H1 (cell line): ENCODE measurements around the gene TMEM51. TPM values are rescaled to one million over a fixed set of nuclear protein-coding genes. Genes with fewer than 3 reads are reported as not detected.

Experiments used
- CTCF ChIA-PET: fragments of 300-600 bp; sonication (Branson Sonifier 250); formaldehyde crosslinking; loops from one replicate; lab custom pipeline; 2021; ENCODE audit not compliant: partially characterized antibody; lab: Charles Lee
- POLR2A ChIA-PET: fragments of 300-600 bp; sonication (Branson Sonifier 250); formaldehyde crosslinking; loops from one replicate; lab custom pipeline; 2021; ENCODE audit warnings: inconsistent platforms; ENCODE audit not compliant: partially characterized antibody; lab: Charles Lee
- DNase-seq, 2 experiments: peaks; one replicate each; pipeline versions ENCODE4 v3.0.0 to v3.0.0-alpha.2; 2010 to 2022; ENCODE audit warnings: low spot score in 2 of 2, low read depth in 1 of 2, mixed read lengths in 1 of 2
- FAIRE-seq: peaks from 2 replicates; lab custom pipeline; 2011; peaks lifted over from hg19 to GRCh38; lab: Jason Lieb, UNC
- H2AFZ ChIP-seq: 2 replicates; pipeline ENCODE4 v1.8.1; 2012; ENCODE audit warnings: low read length, inconsistent platforms
- H2AK5ac ChIP-seq: 2 replicates; pipeline ENCODE4 v1.6.1; 2013; ENCODE audit warnings: low read depth, low read length
- H2BK120ac ChIP-seq: replicated peaks from 2 replicates; pipeline ENCODE3; 2013; ENCODE audit warnings: low read depth, low read length, inconsistent platforms
- H2BK12ac ChIP-seq: 2 replicates; pipeline ENCODE4 v1.6.1; 2013; ENCODE audit warnings: low read depth, low read length
- H2BK15ac ChIP-seq: 2 replicates; pipeline ENCODE4 v1.6.1; 2013; ENCODE audit warnings: low read length
- H2BK20ac ChIP-seq: 2 replicates; pipeline ENCODE4 v1.6.1; 2013; ENCODE audit warnings: low read length
- H2BK5ac ChIP-seq: 2 replicates; pipeline ENCODE4 v1.6.1; 2013; ENCODE audit warnings: low read depth, low read length
- H3K14ac ChIP-seq: 2 replicates; pipeline ENCODE4 v1.6.1; 2013; ENCODE audit warnings: inconsistent platforms; ENCODE audit not compliant: insufficient read length
- H3K18ac ChIP-seq: 2 replicates; pipeline ENCODE4 v1.6.1; 2013; ENCODE audit warnings: low read length; ENCODE audit errors: extremely low read depth
- H3K23ac ChIP-seq: 2 replicates; pipeline ENCODE4 v1.6.1; 2013; ENCODE audit warnings: inconsistent platforms; ENCODE audit not compliant: insufficient read length
- H3K23me2 ChIP-seq: 2 replicates; pipeline ENCODE4 v1.6.1; 2013; ENCODE audit warnings: low read depth, low read length
- H3K27ac ChIP-seq: 2 replicates; pipeline ENCODE4 v1.6.1; 2011; ENCODE audit warnings: low read depth, low read length, inconsistent platforms
- H3K27me3 ChIP-seq, 4 experiments: replicated peaks in 1 of 4; 1 replicate in 1 of 4; 2 replicates in 3 of 4; pipeline versions ENCODE4 v1.6.1 to v1.8.1; 2011 to 2013; ENCODE audit warnings: low read length in 3 of 4, mild to moderate bottlenecking in 3 of 4, inconsistent platforms in 2 of 4, mixed read lengths in 2 of 4, moderate library complexity in 1 of 4; ENCODE audit not compliant: control insufficient read depth in 3 of 4, insufficient read depth in 3 of 4; ENCODE audit errors: extremely low read depth in 1 of 4
- H3K36me3 ChIP-seq, 4 experiments: 2 replicates each; pipeline versions ENCODE4 v1.6.1 to v1.8.1; 2011 to 2013; ENCODE audit warnings: mild to moderate bottlenecking in 4 of 4, low read length in 3 of 4, moderate library complexity in 2 of 4, control low read depth in 1 of 4, inconsistent platforms in 1 of 4; ENCODE audit not compliant: insufficient read depth in 4 of 4, control insufficient read depth in 2 of 4
- H3K4ac ChIP-seq: replicated peaks from 2 replicates; pipeline ENCODE3; 2013; ENCODE audit warnings: low read length, low read depth, mixed read lengths, inconsistent platforms; ENCODE audit not compliant: insufficient read length
- H3K4me1 ChIP-seq, 4 experiments: replicated peaks in 1 of 4; 1 replicate in 1 of 4; 2 replicates in 3 of 4; pipeline versions ENCODE4 v1.6.1 to v1.8.1; 2011 to 2013; ENCODE audit warnings: low read length in 3 of 4, inconsistent platforms in 2 of 4, mixed read lengths in 1 of 4; ENCODE audit not compliant: insufficient read depth in 4 of 4, control insufficient read depth in 3 of 4
- H3K4me2 ChIP-seq, 2 experiments: 2 replicates each; pipeline versions ENCODE4 v1.6.1 to v1.8.1; 2011 to 2013; ENCODE audit warnings: low read depth in 2 of 2, low read length in 2 of 2, control low read depth in 1 of 2, inconsistent platforms in 1 of 2, mild to moderate bottlenecking in 1 of 2; ENCODE audit not compliant: insufficient read depth in 1 of 2
- H3K4me3 ChIP-seq, 4 experiments: fragments of 200-600, 300-600 bp in 1 of 4; sonication (generic), shearing (Covaris generic), sonication (Bioruptor Twin) in 1 of 4; 2 replicates each; pipeline versions ENCODE4 v1.5.1 to v1.8.1; 2011 to 2016; ENCODE audit warnings: low read length in 4 of 4, low read depth in 3 of 4, control low read depth in 2 of 4, inconsistent platforms in 2 of 4, mild to moderate bottlenecking in 2 of 4, mixed read lengths in 1 of 4, moderate library complexity in 1 of 4; ENCODE audit not compliant: insufficient read depth in 2 of 4; ENCODE audit errors: extremely low read depth in 1 of 4
- H3K56ac ChIP-seq: replicated peaks from 2 replicates; pipeline ENCODE3; 2013; ENCODE audit warnings: low read depth, mild to moderate bottlenecking, mixed read lengths, low read length, inconsistent platforms; ENCODE audit not compliant: insufficient read length
- H3K79me1 ChIP-seq: 2 replicates; pipeline ENCODE4 v1.6.1; 2013; ENCODE audit warnings: low read depth, low read length, control low read depth
- H3K79me2 ChIP-seq, 2 experiments: 2 replicates each; pipeline versions ENCODE4 v1.6.1 to v1.8.1; 2012 to 2013; ENCODE audit warnings: low read length in 2 of 2, mild to moderate bottlenecking in 2 of 2, inconsistent platforms in 1 of 2; ENCODE audit not compliant: insufficient read depth in 2 of 2, control insufficient read depth in 1 of 2
- H3K9ac ChIP-seq, 4 experiments: replicated peaks in 1 of 4; 1 replicate in 1 of 4; 2 replicates in 3 of 4; pipeline versions ENCODE4 v1.6.1 to v1.8.1; 2011 to 2013; ENCODE audit warnings: low read depth in 3 of 4, low read length in 3 of 4, control low read depth in 2 of 4, mild to moderate bottlenecking in 2 of 4, moderate library complexity in 2 of 4, inconsistent platforms in 1 of 4; ENCODE audit errors: extremely low read depth in 1 of 4
- H3K9me3 ChIP-seq, 2 experiments: 2 replicates each; pipeline versions ENCODE4 v1.6.1 to v1.8.1; 2012 to 2013; ENCODE audit warnings: mild to moderate bottlenecking in 2 of 2, moderate library complexity in 2 of 2, control low read depth in 1 of 2, inconsistent platforms in 1 of 2, low read depth in 1 of 2, low read length in 1 of 2, mixed read lengths in 1 of 2; ENCODE audit not compliant: insufficient read depth in 2 of 2
- H4K20me1 ChIP-seq, 2 experiments: replicated peaks in 1 of 2; 2 replicates each; pipeline versions ENCODE3 to v1.8.1; 2011 to 2013; ENCODE audit warnings: inconsistent platforms in 2 of 2, low read length in 2 of 2, mild to moderate bottlenecking in 1 of 2; ENCODE audit not compliant: insufficient read depth in 2 of 2, control insufficient read depth in 1 of 2
- H4K5ac ChIP-seq: 2 replicates; pipeline ENCODE4 v1.6.1; 2013; ENCODE audit warnings: low read length, low read depth, mixed read lengths, inconsistent platforms; ENCODE audit not compliant: insufficient read length
- H4K8ac ChIP-seq: 2 replicates; pipeline ENCODE4 v1.8.0; 2013; ENCODE audit warnings: mild to moderate bottlenecking, moderate library complexity, low read length, inconsistent platforms; ENCODE audit not compliant: insufficient read depth; ENCODE audit errors: extremely low read depth
- H4K91ac ChIP-seq: replicated peaks from 2 replicates; pipeline ENCODE3; 2013; ENCODE audit warnings: low read length, mixed read lengths, inconsistent platforms; ENCODE audit not compliant: insufficient read length
- CHD2 ChIP-seq: IDR thresholded peaks from 2 replicates; pipeline ENCODE4 v1.6.1; 2012; ENCODE audit warnings: low read length, improper control_type of control experiment
- HDAC6 ChIP-seq: IDR thresholded peaks from one replicate; pipeline ENCODE4 v1.7.1; 2012; ENCODE audit warnings: low read depth, mild to moderate bottlenecking, inconsistent platforms, low read length, moderate library complexity
- SIX5 ChIP-seq: IDR thresholded peaks from 2 replicates; pipeline ENCODE4 v1.6.1; 2011; ENCODE audit warnings: mild to moderate bottlenecking, low read depth, low read length
- SP1 ChIP-seq: IDR thresholded peaks from 2 replicates; pipeline ENCODE4 v1.6.1; 2011; ENCODE audit warnings: low read depth, low read length
- TAF1 ChIP-seq: IDR thresholded peaks from 2 replicates; pipeline ENCODE4 v1.6.1; 2011; ENCODE audit warnings: mild to moderate bottlenecking, low read depth, low read length
- WGBS, 2 experiments: shearing (Covaris generic) in 1 of 2; methylation state at CpG; one replicate each; pipeline versions ENCODE4 v1.1.6 to v1.1.7; 2013 to 2015; ENCODE audit warnings: low lambda C conversion rate in 2 of 2, mixed read lengths in 2 of 2, inconsistent platforms in 1 of 2, low coverage in 1 of 2, missing lambda C conversion rate in 1 of 2; ENCODE audit not compliant: insufficient replicate concordance in 2 of 2, insufficient coverage in 1 of 2, insufficient read length in 1 of 2; ENCODE audit errors: extremely low coverage in 1 of 2, missing lambda C conversion rate in 1 of 2; 5-methylcytosine and 5-hydroxymethylcytosine counted together
- polyA plus RNA-seq, 7 experiments: library from polyadenylated mRNA; depleted of rRNA in 3 of 7; stranded (reverse) in 5 of 7; unstranded in 2 of 7; fragments of >200 nt in 5 of 7; fragments of 200-250 nt in 2 of 7; gene quantifications; 1 replicate in 5 of 7; 2 replicates in 1 of 7; 4 replicates in 1 of 7; pipeline versions ENCODE4 v1.2.1 to v1.2.3, GENCODE V29; 2011 to 2013; ENCODE audit warnings: missing spikeins in 2 of 7, mixed read lengths in 2 of 7
- total RNA-seq: library from RNA; stranded (reverse); fragmentation: NEBNext Ultra II Directional; extraction: Animal tissue kit (Norgen Biotek cat#: 25700); gene quantifications from 2 replicates; pipeline ENCODE4 v1.2.1, GENCODE V29; 2021

Gene TMEM51
- total and polyA plus RNA-seq, 2 of the 8 experiments (the other 6 are each of a cell fraction or from before 2014, with no cell fraction given): 9.9 to 10.7 TPM

DNA sequence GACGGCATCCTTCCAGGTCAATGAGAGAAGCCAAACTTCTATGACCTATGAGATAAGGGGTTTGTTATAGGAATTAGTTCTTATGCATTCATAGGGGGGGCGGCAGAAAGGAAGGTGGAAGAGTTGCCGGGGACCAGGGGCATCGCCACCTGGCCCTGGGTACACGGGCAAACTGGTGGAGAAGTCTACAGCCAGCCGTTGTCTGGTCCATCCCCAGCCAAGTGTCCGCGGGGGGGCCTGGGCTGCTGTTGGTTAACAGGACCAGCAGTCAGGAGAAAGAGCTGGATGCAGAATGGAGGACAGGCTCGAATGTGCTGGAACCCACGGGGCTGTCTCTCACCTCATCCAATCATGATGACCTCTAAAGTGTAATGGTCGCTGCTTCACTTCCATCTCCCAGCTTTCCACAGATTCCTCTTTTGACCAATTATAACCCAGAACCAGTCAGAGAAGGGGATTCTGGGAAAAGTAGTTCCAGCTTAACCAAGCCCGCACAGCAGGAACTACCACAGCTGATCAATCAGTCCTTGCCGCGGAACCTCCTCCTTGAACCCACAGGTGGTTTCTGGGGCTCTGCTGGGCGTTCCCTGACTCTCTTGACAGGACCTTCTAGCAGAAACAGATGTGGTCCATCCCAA is 17.8 kb downstream of the TMEM51 start:
- FAIRE-seq (no peak), DNase-seq (no peak)

More for the DNA sequence above, 17.8 kb downstream of the TMEM51 start:
- H4K8ac ChIP-seq: no peak overlapping the region
- no peak overlapping the region for H3K4ac ChIP-seq
- H3K79me1 ChIP-seq: no peaks in the 10 kb centered on the region; the same call in 1 of the 2 replicates
- H2BK120ac ChIP-seq: no peak overlapping the region
- H3K9me3 ChIP-seq: no peaks in the 10 kb centered on the region
- H2AK5ac ChIP-seq: no peak overlapping the region
- H3K4me3 ChIP-seq: no peak overlapping the region; a peak in 1 of 8 replicates
- no peak overlapping the region for H2BK5ac ChIP-seq
- H4K91ac ChIP-seq: no peak overlapping the region
- H3K9ac ChIP-seq: no peak overlapping the region
- H3K23me2 ChIP-seq: no peaks in the 10 kb centered on the region
- no peak overlapping the region for H2AFZ ChIP-seq
- no peaks in the 10 kb centered on the region for H3K27me3 ChIP-seq
- peak overlapping the region in 1 of 2 experiments; percentile 16; a peak in 1 of 4 replicates for H3K4me2 ChIP-seq
- H3K23ac ChIP-seq: no peak overlapping the region
- H2BK15ac ChIP-seq: no peak overlapping the region
- peak overlapping the region; percentile 64 for H4K5ac ChIP-seq
- peaks cover 0 to 7% of the 10 kb centered on the region in 2 experiments; a peak in 1 of 4 replicates for H3K79me2 ChIP-seq
- no peak overlapping the region for H3K18ac ChIP-seq
- no peaks in the 10 kb centered on the region for H4K20me1 ChIP-seq
- H2BK12ac ChIP-seq: no peak overlapping the region
- H3K4me1 ChIP-seq: peaks cover 0 to 7% (median 0%) of the 10 kb centered on the region in 4 experiments; a peak in 4 of 7 replicates
- WGBS, 2 experiments: 90% methylated on average over 14 of the region's 15 CpGs; no CpG with 5 or more reads in 1 of the 2 experiments
- ChIA-PET POLR2A (interaction anchor here (1.5 kb wide), 1 partner anchor 10 kb away, joined by 6 read pairs; no protein-coding TSS in a partner anchor), CTCF (interaction anchor here (0.7 to 2.4 kb wide), 7 partner anchors 11 to 104 kb away, joined by 3 to 9 read pairs (median 3); no protein-coding TSS in a partner anchor)
- no peak overlapping the region for H2BK20ac ChIP-seq
- H3K36me3 ChIP-seq: no peaks in the 10 kb centered on the region
- TF ChIP-seq TAF1 (no peak), HDAC6 (no peak), SIX5 (peak; percentile 14; the same call in 1 of the 2 replicates), CHD2 (no peak), SP1 (no peak)
- H3K56ac ChIP-seq: no peak overlapping the region
- H3K27ac ChIP-seq: no peak overlapping the region
- no peak overlapping the region for H3K14ac ChIP-seq
